NCI-H345 (cell line): Measurements from ENCODE around the gene SCT.
A peak's percentile ranks its signal among the peaks of the same experiment; 100 is the strongest.

Experiments used
- DNase-seq: peaks from one replicate; lab custom pipeline; 2025; lab: John Stamatoyannopoulos, UW

SCT gene

DNA sequence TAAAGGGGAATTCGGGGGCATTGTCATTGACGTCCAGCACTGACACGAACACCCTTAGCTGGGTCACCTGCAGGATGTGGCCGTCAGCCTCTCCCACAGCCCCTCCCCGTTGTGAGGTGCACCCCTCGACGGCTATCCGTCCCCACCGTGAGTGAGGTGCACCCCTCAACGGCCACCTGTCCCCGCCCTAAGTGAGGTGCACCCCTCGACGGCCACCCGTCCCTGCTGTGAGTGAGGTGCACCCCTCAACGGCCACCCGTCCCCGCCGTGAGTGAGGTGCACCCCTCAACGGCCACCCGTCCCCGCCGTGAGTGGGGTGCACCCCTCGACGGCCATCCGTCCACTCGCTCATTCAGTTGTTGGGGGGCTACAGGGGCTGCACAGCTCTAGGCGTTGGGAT, 5.1 kb downstream of the SCT start:
- DNase-seq, result no peak

DNA sequence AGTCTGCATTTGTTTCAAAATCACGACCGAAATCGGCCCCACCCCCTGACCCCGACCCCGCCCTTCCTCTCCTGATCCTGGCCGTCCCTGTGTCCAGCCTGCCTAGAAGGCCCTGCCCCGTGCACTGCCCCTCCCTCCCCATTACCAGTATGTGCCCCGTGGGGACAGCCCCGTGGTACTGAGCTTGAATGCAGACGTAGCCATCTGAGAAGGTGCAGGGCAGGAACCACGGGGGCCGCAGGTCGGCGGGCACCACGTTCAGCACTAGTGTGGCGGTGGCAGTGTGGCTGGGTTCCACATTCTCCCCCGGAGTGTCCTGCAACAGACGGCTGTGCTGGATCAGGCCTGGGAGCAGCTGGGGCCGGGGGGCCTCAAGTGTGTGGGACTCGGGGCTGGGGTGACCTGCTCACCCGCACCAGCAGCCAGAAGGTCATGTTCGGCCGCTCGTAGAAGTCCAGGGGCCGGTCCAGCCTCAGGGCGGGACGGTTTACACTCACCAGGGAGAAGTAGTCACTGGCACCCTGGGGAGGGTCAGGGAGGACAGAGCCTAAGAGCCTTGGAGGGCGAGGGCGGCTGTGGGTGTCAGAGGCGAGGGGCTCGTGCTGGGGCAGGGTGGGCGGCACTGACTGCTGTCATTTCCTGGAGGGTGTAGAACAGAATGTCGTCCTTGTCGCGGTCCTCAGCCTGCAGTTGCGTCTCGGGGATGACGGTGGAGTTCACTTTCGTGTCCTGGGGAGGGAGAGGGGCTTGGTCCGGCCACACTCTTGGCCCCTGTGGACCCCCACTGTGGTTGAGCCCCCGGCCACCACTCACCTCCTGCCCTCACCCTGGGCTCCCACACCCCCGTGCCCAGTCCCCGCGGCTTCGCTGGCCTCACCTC, 5.8 kb downstream of the SCT start:
- no peak for DNase-seq

DNA sequence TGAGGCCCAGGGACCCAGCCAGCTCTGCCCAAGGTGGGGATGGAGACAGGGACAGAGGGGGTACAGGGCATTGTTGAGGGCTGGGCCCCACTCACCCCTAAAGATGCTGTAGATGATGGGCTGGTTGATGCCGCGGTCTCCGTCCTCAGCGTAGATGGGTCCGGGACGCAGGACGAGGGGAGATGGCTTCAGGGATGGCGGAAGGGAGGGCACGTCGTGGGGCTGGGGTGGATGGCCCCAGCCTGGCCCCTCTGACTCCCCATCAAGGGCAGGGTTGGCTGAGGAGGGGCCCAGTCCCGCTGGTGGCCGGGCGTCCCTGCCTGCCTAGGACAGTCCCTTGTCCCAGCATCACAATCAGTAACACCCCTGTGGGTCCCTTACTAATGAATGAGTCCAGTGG, 6.8 kb downstream of the SCT start:
- DNase-seq, result no peak

DNA sequence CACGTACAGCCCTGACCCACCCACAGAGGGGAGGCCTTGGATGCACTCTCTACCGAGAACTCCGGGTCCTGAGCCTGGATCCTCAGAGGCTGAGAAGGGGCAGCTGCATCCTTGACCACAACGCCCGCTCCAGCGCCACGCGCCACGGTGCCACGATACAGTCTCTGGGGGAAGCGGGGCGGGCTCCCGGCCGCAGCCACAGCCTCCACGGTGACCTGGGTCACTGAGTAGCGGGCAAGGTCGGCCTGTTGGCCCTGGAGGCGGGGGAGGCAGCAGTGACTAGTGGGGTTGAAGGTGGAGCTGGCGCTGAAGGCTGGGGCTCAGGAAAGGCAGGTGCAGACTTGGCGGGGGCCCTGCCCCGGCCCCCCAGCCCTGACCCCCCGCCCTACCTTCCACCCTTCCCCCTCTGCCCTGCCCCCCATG, 7.3 kb downstream of the SCT start:
- DNase-seq, result no peak

DNA sequence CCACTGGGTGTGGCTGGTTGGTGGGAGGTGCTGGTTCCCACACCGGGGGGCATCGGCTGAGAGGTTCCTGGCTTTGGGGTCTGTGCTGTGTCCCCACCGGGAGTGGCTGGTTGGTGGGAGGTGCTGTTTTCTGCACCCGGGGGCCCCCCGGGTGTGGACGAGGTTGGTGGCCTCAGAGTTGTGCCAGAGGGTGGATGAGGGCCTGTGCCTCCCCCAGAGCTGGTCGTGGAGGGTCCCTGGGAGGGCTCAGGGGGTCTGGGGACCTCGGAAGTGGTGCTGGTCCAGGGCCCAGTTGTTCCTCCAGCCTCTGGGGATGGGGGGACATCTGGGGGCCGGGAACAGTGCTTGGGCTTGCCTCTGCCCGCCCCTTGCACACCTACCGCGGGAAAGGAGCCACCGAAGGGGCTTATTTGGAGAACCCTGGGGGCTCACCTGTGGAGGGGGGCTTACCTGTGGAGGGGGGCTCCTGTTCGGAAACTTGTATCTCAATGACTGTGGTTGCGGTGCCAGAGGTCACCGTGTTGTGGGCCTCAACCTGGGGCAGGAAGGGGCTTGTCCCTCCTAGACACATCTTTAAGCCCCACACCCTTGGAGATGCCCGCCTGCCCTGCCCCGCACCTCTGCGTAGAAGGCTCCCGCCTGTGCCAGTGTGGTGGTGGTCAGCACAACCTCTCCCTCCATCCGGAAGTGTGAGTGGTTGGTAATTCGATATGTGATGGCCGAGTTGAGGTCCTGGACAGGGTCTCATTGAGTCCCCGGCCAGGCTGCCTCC, 7.9 kb downstream of the SCT start:
- no peak for DNase-seq

DNA sequence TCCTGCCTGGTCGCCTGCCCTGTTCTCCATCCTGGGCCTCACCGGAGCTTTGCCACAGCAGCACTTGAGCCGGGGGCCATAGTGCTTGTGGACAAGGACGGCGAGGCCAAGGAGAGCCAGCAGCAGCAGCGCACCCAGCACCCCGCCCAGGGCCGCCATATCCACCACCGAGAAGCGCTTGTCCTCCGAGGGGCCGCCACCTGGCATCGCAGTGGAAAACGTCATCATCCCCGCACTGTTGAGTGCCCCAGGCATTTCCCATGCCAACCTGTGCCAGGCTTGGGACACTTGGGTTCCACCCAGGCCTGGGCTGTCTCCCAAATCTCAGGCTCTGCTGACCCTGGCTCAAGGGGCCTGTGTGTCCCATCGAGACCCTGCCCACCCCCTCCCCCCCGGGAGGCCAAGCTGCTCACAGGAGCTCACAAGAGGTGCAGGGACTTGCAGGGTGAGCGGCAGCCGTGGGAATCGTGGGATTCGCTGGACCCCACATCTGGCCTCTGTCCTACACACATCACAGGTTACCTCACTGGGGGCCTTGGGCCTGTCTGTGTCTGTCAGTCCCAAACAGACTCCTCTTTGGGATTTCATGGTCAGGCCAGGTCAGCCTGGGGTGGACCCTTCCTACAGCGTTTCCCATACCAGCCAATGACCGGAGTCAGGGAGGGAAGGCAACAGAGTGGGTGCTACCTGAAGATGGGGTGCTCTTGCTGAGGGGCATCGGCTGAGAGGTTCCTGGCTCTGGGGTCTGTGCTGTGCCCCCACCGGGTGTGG, 8.9 kb downstream of the SCT start:
- DNase-seq, result no peak

DNA sequence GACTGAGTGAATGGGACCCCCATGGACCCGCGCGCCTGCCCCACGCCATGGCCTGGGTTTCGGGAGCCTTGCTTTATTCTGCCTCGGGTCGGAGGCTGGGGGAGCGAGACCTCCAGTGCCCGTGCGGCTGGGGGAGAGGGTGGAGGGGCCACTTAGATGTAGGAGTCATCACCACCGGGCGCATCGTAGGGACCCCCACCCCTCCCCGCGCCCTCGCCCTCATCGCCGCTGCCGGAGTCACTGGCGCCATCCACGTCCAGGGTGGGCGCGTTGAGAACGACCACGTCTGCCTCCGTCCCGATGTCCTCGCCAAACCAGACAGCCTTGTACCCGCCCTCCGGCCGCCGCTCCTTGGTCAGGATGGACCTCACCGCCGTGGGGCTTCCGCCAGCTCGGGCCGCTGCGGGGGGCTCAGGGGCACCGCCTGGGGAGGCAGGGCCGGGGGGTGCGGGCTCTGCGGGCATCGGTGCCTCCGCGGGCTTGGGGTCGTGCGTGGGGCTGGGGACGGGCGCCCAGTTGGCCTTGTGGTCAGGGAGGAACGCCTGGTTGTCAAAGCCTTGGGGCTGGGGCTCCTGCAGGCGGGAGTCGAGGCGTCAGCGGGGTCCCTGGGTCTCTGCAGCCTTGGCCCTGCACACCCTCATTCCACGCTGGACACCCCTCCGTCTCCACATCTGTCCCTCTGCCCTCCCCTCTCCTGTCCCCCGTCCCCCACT, 9.6 kb downstream of the SCT start:
- no peak for DNase-seq

DNA sequence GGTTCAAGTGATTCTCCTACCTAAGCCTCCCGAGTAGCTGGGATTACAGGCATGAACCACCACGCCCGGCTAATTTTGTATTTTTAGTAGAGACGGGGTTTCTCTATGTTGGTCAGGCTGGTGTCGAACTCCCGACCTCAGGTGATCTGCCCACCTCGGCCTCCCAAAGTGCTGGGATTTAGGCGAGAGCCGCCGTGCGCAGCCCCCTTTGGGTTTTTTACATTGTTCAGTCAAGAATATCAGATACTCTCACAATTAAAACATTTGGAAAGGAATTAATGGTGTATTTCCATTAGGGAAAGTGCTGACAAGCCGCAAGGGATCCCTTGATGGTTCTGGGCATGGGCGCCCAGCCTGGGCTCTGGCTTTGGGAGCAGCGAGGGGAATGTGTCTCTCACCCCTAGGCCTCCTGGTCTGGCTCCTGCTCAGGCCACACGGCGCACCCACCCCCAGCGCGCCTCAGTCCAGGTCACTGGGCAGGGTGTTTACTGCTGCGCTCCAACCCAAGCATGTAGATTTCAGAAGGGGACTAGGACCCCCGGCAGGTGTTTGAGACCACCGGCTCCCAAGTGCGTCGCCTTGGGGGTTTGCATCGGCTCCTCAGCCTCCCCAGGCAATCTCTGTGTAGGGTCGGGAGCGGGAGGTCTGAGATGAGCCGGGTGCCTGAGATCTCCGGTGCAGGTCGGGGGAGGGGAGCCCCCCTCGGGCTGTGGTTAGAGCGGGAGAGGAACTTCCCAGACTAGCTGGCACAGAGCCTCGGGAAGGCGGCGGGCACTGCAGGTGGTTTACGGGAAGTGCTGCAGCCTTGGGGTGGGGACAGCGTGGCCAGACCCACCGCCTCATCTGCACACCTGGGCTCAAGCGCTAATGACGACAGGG, 10.4 kb downstream of the SCT start:
- DNase-seq, result no peak

DNA sequence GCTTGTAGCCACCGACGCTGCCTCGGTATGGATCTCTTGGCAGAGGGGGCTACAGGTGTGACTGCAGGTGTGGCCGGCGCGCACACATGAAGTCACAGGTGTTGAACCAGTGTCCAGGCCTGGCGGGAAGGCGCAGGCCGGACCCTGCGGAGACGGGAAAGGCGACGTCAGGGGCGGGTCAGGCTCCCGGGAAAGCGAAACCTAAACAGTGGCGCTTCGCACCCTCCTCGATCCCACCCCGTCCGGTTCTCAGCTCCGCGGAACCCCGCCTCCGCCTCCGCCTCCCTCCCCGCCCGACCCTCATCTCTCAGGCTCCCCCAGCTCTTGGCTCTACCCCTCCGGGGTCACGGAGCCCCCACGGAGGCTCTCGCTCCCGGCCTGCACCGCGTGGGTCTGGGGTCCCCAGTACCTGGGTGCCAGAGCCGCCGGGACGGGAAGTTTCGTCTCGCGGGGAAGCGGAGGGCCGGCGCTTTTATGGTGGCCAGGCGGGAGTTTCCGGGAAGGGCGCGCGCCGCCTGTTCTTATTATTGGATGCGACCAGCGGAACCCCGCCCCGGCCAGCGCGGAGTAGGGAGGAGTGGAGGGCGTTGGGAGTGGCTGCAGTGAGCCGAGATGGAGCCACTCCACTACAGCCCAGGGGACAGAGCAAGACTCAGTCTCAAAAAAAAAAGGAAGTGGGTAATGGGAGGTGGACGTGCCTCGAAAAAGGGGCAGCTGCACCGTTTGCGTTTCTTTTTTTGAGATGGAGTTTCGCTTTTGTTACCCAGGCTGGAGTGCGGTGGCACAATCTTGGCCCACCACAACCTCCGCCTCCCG, 11.3 kb downstream of the SCT start, which contains the start of gene IRF7:
TSS of gene IRF7 (minus strand) at position 447 of the 816 bp plus-strand sequence. CDS start 586 bp downstream, outside the sequence.
- DNase-seq, result peak; percentile 84

DNA sequence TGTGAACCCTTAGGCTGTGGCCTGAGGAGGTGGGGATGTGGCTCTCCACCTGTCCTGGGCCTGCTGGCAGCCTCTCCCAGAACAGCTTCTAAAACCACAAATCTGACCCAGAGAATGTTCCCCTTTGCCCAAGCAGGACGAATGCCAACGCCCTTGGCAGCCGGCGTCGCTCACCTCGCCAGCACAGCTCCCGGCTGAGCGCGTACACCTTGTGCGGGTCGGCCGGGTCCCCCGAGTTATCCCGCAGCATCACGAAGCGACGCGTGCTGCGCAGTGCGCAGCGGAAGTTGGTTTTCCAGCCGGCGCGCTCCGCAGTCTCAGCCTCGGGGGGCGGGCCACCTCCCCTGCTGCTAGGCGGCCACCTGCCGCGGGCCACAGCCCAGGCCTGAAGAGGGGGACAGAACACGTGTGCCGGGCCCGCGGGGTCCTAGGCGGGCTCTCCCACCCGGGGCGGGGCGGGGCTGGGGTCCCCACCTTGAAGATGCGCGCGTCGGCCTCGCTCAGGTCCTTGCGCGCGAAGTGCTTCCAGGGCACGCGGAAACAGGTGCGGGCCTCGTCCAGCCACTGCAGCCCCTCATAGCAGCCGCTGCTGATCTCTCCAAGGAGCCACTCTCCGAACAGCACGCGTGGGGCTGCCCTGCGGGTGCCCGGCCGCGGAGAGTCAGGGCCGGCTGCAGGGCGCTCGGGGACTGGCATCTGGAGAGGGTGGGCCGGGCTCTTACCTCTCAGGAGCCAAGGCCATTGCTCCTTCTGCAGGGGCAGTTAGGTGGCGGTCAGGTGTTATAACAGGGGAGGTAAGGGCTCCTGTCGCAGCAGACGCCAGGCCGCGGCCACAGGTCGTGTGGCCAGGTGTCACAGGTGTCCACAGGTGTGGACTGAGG, 12.1 kb downstream of the SCT start:
- no peak for DNase-seq

DNA sequence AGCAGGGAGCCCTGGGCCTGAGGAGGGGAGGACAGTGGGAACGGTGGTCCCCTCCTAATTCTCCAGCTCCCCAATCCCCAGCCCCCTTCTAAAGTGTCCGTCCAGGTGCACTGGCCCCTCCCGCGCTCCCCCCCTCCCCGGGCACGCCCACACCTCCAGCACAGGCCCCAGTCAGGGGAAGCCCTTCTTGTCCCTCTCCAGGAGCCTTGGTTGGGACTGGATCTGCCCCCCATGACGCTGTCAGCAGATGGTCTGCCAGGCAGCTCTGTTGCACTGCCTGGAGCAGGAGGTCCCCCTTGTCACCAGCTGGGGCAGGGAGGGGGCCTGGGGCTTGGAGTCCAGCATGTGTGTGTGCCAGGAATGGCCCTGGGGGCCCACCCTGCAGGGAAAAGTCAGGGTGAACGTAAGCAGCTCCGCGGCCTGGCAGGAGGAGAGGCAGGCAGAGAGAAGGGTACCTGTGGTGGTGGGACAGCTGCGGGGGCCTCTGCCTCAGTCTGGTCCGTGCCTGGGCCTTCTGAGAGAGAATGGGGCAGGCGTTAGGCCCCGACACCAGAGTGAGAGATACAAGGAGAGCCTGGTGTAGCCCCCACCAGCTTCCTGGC, 12.9 kb downstream of the SCT start:
- no peak for DNase-seq

DNA sequence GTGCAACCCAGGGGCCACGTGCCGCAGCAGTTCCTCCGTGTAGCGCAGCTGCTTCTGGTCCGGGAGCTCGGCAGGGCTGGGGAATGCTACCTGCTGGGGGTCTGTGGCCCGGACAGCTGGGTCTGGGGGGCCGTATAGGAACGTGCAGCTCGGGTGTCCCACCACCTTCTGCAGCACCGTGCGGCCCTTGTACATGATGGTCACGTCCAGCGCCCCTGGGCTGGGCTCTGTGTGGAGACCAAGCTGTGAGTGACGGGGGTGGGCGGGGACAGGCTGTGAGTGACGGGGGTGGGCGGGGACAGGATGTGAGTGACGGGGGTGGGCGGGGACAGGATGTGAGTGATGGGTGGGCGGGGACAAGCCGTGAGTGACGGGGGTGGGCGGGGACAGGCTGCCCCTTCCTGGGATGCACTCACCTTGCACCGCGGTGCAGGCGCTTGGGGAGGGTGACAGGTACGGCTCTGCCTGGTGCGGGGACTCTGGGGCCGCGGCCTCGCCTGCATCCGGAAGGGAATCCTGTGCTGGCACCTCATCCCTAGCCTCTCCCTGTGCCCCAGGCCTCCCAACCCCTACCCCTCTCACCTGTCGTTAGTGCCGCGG, 13.5 kb downstream of the SCT start:
- DNase-seq, result peak; percentile 60

DNA sequence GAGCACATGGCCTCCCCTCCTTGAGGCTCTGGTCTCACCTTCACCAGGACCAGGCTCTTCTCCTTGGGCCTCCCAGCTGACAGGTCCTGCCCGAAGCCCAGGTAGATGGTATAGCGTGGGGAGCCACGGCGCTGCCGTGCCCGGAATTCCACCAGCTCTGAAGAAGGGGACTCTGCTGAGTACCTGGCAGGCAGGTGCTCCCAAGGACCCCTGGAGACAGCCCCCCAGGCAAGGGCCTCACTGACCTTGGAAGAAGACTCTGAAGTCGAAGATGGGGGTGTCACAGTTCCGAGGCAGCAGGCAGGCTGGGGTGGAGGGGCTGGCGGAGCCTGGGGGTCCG, 14.1 kb downstream of the SCT start:
- no peak for DNase-seq

DNA sequence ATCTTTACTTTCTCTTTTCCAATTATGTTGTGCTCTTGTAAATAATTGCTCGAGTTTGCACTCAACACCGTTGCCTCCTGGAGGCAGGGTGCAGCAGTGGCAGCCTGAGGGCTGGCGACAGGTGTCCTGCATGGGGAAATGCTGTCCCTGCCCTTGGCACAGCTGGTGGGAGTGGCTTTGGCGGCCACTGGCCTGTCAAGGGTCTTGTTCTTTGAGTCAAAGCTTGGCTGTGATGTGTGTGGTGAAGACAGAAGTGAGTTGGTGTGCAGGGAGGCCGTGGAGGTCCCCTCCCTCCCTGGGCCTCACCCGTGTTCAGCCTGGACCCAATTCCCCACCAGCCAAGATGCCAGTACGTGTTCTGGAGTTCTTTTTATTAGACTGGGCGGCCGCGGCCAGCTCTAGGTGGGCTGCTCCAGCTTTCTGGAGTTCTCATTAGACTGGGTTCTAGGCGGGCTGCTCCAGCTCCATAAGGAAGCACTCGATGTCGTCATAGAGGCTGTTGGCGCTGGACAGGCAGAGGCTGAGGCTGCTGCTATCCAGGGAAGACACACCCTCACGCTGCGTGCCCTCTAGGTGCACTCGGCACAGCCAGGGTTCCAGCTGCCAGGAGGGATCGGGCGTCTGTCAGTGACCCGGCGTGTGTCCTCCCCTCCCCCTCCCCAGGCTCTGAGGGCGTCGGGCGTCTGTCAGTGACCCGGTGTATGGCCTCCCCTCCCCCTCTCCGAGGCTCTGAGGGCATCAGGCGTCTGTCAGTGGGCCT, 14.6 kb downstream of the SCT start:
- DNase-seq, result no peak

DNA sequence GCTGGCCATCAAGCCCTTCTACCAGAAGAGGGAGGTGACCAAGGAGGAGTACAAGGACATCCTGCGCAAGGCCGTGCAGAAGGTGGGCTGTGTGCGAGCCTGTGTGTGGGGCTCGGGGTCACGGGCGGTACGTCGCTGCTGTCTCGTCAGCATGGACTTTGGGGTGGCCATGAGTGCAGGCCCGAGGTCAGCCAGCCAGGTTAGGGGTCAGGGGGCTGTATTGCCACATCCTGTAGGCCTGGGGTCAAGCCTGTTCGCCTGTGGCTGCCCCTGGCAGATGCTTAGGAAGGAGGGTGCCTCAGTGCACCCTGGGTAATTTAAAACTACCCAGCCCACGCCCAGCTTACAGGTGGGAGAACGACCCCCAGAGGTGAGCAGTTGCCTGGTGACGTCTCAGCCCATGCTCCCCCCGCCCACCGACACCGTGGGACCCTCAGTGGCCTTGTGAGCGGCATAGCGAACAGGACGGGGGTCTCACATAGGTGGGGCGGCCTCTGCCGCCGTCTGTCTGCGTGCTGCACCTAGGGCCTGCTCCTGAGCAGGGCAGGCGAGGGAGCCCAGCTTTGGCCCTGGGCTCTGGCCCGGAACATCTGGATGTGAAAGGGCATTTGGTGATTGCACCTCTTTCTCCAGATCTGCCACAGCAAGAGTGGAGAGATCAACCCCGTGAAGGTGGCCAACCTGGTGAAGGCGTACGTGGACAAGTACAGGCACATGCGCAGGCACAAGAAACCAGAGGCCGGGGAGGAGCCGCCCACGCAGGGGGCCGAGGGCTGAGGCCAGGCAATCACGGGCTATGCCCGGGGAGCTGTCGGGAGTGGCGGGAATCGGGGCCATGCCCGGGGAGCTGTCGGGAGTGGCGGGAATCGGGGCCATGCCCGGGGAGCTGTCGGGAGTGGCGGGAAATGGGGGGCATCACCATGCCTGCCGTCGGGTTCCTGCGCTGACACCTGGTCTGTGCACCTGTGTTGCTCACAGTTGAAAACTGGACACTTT, 15.7 kb downstream of the SCT start:
- no peak for DNase-seq

DNA sequence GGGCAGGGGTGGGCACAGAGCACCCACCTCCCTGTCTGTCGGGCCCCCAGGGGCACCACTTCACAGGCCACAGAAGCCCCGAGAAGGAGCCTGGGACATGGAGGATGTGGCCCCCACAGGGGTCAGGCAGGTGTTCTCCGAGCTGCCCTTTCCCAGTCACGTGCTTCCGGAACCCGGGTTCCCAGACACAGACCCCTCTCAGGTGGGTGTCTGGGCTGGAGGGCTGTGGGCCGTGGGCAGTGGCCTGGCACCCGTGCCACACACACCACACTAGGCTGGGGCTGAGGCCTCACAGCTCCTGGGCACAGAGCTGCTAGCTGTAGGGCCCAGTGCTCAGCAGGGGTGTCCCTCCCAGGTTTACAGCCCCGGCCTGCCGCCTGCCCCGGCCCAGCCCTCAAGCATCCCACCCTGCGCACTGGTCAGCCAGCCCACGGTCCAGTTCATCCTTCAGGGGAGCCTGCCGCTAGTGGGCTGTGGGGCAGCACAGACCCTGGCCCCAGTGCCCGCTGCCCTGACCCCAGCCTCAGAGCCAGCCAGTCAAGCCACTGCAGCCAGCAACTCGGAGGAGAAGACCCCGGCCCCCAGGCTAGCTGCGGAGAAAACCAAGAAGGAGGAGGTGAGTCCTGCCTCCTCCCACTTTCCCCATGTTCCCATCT, 16.7 kb downstream of the SCT start:
- no peak for DNase-seq
